B cell (primary cell): ENCODE measurements around the gene EYS.

Experiments used
- CTCF ChIP-seq: fragments of 200-600 bp; IDR thresholded peaks from one replicate; pipeline ENCODE4 v1.8.0; 2022; ENCODE audit warnings: antibody characterized with exemption, mild to moderate bottlenecking
- EZH2 ChIP-seq: IDR thresholded peaks from 2 replicates; pipeline ENCODE4 v1.6.1; 2012; ENCODE audit warnings: borderline replicate concordance, low read depth, mild to moderate bottlenecking, moderate library complexity, low read length; ENCODE audit not compliant: insufficient read depth, poor library complexity, severe bottlenecking

GRCh38 chr6:64727075-64727474 lies 980.0 kb downstream of the EYS start:
- TF ChIP-seq CTCF (no peak), EZH2 (no peak)
